Epithelial cell of esophagus (primary cell): ENCODE results near the gene EML6.

ENCODE experiments used
- DNase-seq: peaks from one replicate; pipeline ENCODE4 v3.0.0; 2010; ENCODE audit warnings: low read depth
- H3K4me3 ChIP-seq: 2 replicates; pipeline ENCODE4 v1.5.1; 2011; ENCODE audit warnings: mild to moderate bottlenecking, low read length, control low read depth
- CTCF ChIP-seq: IDR thresholded peaks from 2 replicates; pipeline ENCODE4 v1.5.1; 2011; ENCODE audit warnings: low read depth, mild to moderate bottlenecking, low read length, control low read depth, inconsistent platforms; ENCODE audit not compliant: insufficient read depth; ENCODE audit errors: missing control alignments

EML6 gene

GRCh38 chr2:54773233-54773632 lies 49.8 kb downstream of the EML6 start:
- no peak for DNase-seq
- no peak for TF ChIP-seq CTCF
- H3K4me3 ChIP-seq, result no peak overlapping the region

DNA sequence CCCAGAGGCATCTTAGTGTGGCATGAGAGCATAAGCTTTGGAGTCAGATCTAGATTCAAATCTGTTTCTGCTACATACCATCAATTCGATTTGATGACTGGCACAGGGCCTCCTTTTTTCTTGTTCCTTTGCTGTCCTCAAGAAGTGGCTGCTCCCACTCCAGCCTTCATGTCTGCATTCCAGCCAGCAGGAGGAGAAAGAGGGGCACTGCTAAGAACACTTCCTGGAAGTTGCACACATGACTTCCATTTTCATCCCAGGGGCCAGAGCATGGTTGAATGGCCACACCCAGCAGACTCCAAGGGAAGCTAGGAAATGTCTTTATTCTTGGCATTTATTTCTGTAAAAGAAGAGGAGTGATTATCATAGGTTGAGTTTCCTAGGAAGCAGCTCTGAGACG lies 50.4 kb downstream of the EML6 start:
- H3K4me3 ChIP-seq, result no peak overlapping the region
- no peak for DNase-seq
- no peak for TF ChIP-seq CTCF

DNA sequence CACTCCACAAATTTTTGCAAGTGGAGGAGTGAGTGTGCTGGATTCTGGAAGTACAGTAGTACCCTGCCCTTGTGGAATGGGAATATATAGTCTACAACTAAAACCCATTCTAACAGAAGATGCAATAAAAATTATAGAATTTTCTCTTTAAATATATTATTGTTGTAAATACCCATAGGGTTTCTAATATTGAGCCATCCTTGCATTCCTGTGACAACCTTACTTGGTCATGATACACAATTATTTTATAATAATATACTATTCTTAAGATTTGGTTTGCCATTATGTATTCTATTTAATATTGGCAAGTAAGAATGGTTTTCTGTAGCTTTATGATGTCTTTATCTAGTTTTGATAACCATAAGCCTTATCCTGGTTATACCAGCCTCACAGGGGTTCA lies 52.2 kb downstream of the EML6 start:
- no peak overlapping the region for H3K4me3 ChIP-seq
- no peak for DNase-seq
- no peak for TF ChIP-seq CTCF

GRCh38 chr2:54776494-54776893 lies 53.0 kb downstream of the EML6 start:
- no peak overlapping the region for H3K4me3 ChIP-seq
- TF ChIP-seq CTCF, result no peak
- no peak for DNase-seq

DNA sequence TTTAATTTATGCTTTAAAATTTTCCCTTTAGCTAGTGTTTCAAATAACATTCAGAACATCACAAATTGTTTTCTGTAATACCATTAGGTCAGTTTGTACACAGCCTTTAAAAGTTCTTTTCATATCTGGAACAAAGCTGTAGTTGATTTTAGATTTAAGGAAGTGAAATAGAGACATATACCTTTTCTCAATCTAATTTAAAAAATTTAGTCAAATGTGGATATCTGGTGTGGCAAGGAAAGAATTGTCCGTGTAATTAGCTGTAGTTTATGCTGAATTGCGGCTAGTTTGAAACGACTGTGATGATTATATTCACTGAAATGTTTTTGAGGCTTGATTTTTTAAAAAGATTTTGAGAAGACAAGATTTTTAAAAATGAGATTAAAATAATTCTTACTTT lies 59.9 kb downstream of the EML6 start:
- DNase-seq, result no peak
- TF ChIP-seq CTCF, result no peak
- no peak overlapping the region for H3K4me3 ChIP-seq

DNA sequence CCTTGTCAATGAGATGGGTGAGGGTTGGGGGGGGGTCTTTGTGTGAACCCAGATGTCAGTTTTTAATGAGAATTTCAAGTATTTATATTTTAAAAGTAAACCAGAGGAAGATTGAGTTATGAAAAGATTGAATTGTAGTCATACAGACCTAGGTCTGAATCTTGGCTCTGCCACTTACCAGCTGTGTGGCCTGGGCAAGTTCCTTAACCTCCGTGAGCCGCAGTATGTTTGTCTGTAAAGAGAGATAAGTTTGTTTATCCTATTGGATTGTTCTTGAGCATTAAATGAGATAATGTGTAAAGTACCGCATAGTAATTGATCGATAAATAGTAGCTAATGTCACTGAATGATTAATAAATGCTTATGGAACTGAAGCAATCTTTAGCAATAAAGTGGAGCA lies 63.8 kb downstream of the EML6 start:
- DNase-seq, result no peak
- no peak for TF ChIP-seq CTCF
- H3K4me3 ChIP-seq, result no peak overlapping the region

- no peak for DNase-seq
- TF ChIP-seq CTCF, result no peak
- H3K4me3 ChIP-seq, result no peak overlapping the region
Measured at GRCh38 chr2:54787755-54788366, 64.4 kb downstream of the EML6 start.
